WTC11 (cell line): Measurements from ENCODE around the gene ZNF827. TPM values are rescaled to one million over a fixed set of nuclear protein-coding genes. Genes with fewer than 3 reads are reported as not detected.

Experiments
- ATAC-seq: fragments of 200-7000 bp; cut with Tn5 transposase; 2 replicates; pipeline ENCODE4 v1.10.0; 2021; ENCODE audit warnings: mild to moderate bottlenecking, moderate library complexity
- CTCF ChIA-PET: fragments of 300-600 bp; sonication (Branson Sonifier 250); formaldehyde crosslinking; loops from one replicate; lab custom pipeline; 2021; ENCODE audit warnings: antibody characterized with exemption; lab: Charles Lee
- POLR2A ChIA-PET: fragments of 350-600 bp; sonication (Branson Sonifier 250); formaldehyde crosslinking; loops from one replicate; lab custom pipeline; 2021; ENCODE audit warnings: antibody characterized with exemption; lab: Charles Lee
- DNase-seq: peaks from one replicate; pipeline ENCODE4 v3.0.0; 2021; ENCODE audit warnings: low spot score
- H3K27ac Mint-ChIP-seq: 2 replicates; pipeline ENCODE4 v1.8.0; 2021; ENCODE audit warnings: mixed read lengths
- H3K27me3 Mint-ChIP-seq: 2 replicates; pipeline ENCODE4 v1.8.0; 2021; ENCODE audit warnings: low read depth, mild to moderate bottlenecking, moderate library complexity, mixed read lengths
- H3K36me3 Mint-ChIP-seq: 2 replicates; pipeline ENCODE4 v1.8.0; 2021; ENCODE audit warnings: mixed read lengths
- H3K4me1 Mint-ChIP-seq: 2 replicates; pipeline ENCODE4 v1.8.0; 2022; ENCODE audit warnings: mixed read lengths
- H3K4me3 Mint-ChIP-seq: 2 replicates; pipeline ENCODE4 v1.8.0; 2021; ENCODE audit warnings: mild to moderate bottlenecking, moderate library complexity, mixed read lengths
- H3K9me3 Mint-ChIP-seq: 2 replicates; pipeline ENCODE4 v1.8.0; 2021; ENCODE audit warnings: mixed read lengths
- CBFB ChIP-seq: sonication (generic); formaldehyde crosslinking; IDR thresholded peaks from 2 replicates; pipeline ENCODE4 v1.8.1; 2022; ENCODE audit warnings: mild to moderate bottlenecking, low read depth, missing genetic modification reagents
- E2F1 ChIP-seq: sonication (generic); formaldehyde crosslinking; IDR thresholded peaks from 2 replicates; pipeline ENCODE4 v1.8.0; 2022; ENCODE audit warnings: mild to moderate bottlenecking, missing genetic modification reagents
- ELF4 ChIP-seq: sonication (generic); formaldehyde crosslinking; IDR thresholded peaks from 2 replicates; pipeline ENCODE4 v1.8.1; 2022; ENCODE audit warnings: low read depth, mild to moderate bottlenecking, moderate library complexity, missing genetic modification reagents
- EMX1 ChIP-seq: fragments of 250-450 bp; sonication (Bioruptor Pico); IDR thresholded peaks from 2 replicates; pipeline ENCODE4 v1.8.0; 2021; ENCODE audit warnings: mild to moderate bottlenecking
- ETV6 ChIP-seq: sonication (generic); formaldehyde crosslinking; IDR thresholded peaks from 2 replicates; pipeline ENCODE4 v1.8.1; 2022; ENCODE audit warnings: mild to moderate bottlenecking, missing genetic modification reagents
- FOXJ3 ChIP-seq: sonication (generic); formaldehyde crosslinking; IDR thresholded peaks from 2 replicates; pipeline ENCODE4 v1.9.0; 2021; ENCODE audit warnings: missing genetic modification reagents, mild to moderate bottlenecking, borderline replicate concordance
- FOXK1 ChIP-seq: sonication (generic); formaldehyde crosslinking; IDR thresholded peaks from 2 replicates; pipeline ENCODE4 v1.8.0; 2022; ENCODE audit warnings: mild to moderate bottlenecking, moderate library complexity, missing genetic modification reagents
- IRF2 ChIP-seq: sonication (generic); formaldehyde crosslinking; IDR thresholded peaks from 2 replicates; pipeline ENCODE4 v1.8.0; 2022; ENCODE audit warnings: low read depth, missing genetic modification reagents, borderline replicate concordance
- JAZF1 ChIP-seq: fragments of 250-450 bp; sonication (Bioruptor Pico); IDR thresholded peaks from 2 replicates; pipeline ENCODE4 v1.9.0; 2021; ENCODE audit warnings: moderate library complexity, mild to moderate bottlenecking, inconsistent platforms
- MXD4 ChIP-seq: fragments of 250-450 bp; sonication (Bioruptor Pico); IDR thresholded peaks from 2 replicates; pipeline ENCODE4 v1.8.0; 2021; ENCODE audit warnings: mild to moderate bottlenecking, moderate library complexity, borderline replicate concordance
- MYBL2 ChIP-seq: sonication (generic); formaldehyde crosslinking; IDR thresholded peaks from 2 replicates; pipeline ENCODE4 v1.8.1; 2023; ENCODE audit warnings: mild to moderate bottlenecking, moderate library complexity, missing genetic modification reagents
- NFE2L1 ChIP-seq: sonication (generic); formaldehyde crosslinking; IDR thresholded peaks from 2 replicates; pipeline ENCODE4 v1.8.1; 2023; ENCODE audit warnings: missing genetic modification reagents
- NR1H2 ChIP-seq: sonication (generic); formaldehyde crosslinking; IDR thresholded peaks from 2 replicates; pipeline ENCODE4 v1.9.0; 2021; ENCODE audit warnings: mild to moderate bottlenecking, moderate library complexity, missing genetic modification reagents
- RORB ChIP-seq: fragments of 250-450 bp; sonication (Bioruptor Pico); IDR thresholded peaks from 2 replicates; pipeline ENCODE4 v1.9.0; 2021; ENCODE audit warnings: mild to moderate bottlenecking
- SMAD4 ChIP-seq: sonication (generic); formaldehyde crosslinking; IDR thresholded peaks from 2 replicates; pipeline ENCODE4 v1.8.0; 2022; ENCODE audit warnings: mild to moderate bottlenecking, missing genetic modification reagents
- ZNF121 ChIP-seq: sonication (generic); formaldehyde crosslinking; IDR thresholded peaks from 2 replicates; pipeline ENCODE4 v1.8.0; 2023; ENCODE audit warnings: missing genetic modification reagents
- ZNF138 ChIP-seq: sonication (generic); formaldehyde crosslinking; conservative IDR thresholded peaks from 2 replicates; pipeline ENCODE4 v1.8.1; 2022; ENCODE audit warnings: mild to moderate bottlenecking, moderate library complexity, missing genetic modification reagents
- ZNF317 ChIP-seq: sonication (generic); formaldehyde crosslinking; IDR thresholded peaks from 2 replicates; pipeline ENCODE4 v1.8.1; 2023; ENCODE audit warnings: low read depth, mild to moderate bottlenecking, moderate library complexity, missing genetic modification reagents, borderline replicate concordance
- ZNF512 ChIP-seq: sonication (generic); formaldehyde crosslinking; IDR thresholded peaks from 2 replicates; pipeline ENCODE4 v1.8.1; 2022; ENCODE audit warnings: missing genetic modification reagents, borderline replicate concordance
- total RNA-seq: library from RNA; stranded (reverse); gene quantifications from 3 replicates; pipeline ENCODE4 v1.2.3, GENCODE V29; 2021
- TF ChIP-seq, protein P1 (sequence below): fragments of 250-450 bp; sonication (Bioruptor Pico); conservative IDR thresholded peaks from 2 replicates; pipeline ENCODE4 v1.9.0; 2021; ENCODE audit warnings: mild to moderate bottlenecking
- TF ChIP-seq, protein P2 (sequence below): sonication (generic); formaldehyde crosslinking; IDR thresholded peaks from 2 replicates; pipeline ENCODE4 v1.8.1; 2023; ENCODE audit warnings: mild to moderate bottlenecking, missing genetic modification reagents, borderline replicate concordance
- TF ChIP-seq, protein P3 (sequence below): sonication (generic); formaldehyde crosslinking; IDR thresholded peaks from 2 replicates; pipeline ENCODE4 v1.8.1; 2022; ENCODE audit warnings: low read depth, mild to moderate bottlenecking, moderate library complexity, missing genetic modification reagents, borderline replicate concordance
- TF ChIP-seq, protein P4 (sequence below): fragments of 250-450 bp; sonication (Bioruptor Pico); IDR thresholded peaks from 2 replicates; pipeline ENCODE4 v1.8.0; 2021; ENCODE audit warnings: mild to moderate bottlenecking

Gene ZNF827
- total RNA-seq, 1 experiment from 2014 or later, result 25.6 TPM

DNA sequence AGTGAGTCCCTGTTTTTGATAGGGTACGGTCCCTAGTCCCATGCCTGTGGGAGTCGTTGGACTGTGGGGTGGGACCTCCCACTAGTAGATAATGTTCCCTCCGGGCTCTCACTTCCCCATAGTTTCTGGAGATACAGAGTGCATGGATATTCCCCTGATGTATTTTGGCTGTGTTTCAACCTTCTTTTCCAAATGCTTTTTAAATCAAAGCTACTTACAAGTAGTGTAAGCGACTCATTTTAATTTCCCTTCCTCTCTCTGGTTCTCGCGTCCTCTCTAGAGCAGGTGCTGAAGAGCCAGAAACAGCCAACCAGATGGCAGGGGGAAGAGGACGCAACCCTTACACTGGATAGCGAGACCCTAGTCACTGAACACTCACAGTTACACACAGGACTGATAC is 79.2 kb downstream of the ZNF827 start:
- ATAC-seq (no peak), DNase-seq (no peak)
- TF ChIP-seq E2F1 (CRISPR knock-in tag) (no peak), JAZF1 (CRISPR knock-in tag) (no peak), EMX1 (CRISPR knock-in tag) (no peak), FOXJ3 (CRISPR knock-in tag) (no peak), ZNF512 (CRISPR knock-in tag) (no peak), ETV6 (CRISPR knock-in tag) (no peak), ZNF121 (CRISPR knock-in tag) (no peak), RORB (no peak), IRF2 (CRISPR knock-in tag) (no peak), MYBL2 (CRISPR knock-in tag) (no peak), SMAD4 (CRISPR knock-in tag) (no peak), FOXK1 (CRISPR knock-in tag) (no peak)
- TF ChIP-seq, protein P1, sequence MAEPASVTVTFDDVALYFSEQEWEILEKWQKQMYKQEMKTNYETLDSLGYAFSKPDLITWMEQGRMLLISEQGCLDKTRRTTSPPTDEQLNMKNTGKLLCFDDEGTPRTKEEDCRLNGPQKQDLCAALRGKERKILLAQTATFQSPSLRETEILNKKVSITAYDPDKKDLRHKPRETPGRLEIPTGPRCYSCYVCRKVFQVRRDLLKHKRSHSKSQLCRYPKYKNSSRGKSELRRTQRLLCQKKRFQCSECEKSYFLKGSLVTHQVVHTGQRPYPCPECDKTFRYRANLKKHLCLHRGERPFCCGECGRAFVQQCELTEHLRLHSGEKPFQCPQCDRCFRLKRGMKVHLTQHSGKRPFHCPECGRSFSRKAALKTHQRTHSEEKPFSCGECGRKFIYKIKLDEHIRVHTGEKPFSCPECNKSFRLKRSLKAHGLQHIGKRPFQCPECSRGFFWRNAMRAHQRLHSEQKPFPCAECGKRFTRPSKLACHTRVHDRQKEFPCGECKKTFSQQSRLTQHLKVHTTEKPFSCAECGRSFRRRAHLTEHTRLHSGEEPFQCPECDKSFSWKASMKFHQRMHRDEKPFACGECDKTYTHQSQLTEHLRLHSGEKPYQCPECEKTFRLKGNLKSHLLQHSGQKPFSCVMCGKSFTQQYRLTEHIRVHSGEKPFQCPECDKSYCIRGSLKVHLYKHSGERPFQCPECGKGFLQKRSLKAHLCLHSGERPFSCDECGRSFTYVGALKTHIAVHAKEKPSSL, result no peak
- ChIA-PET POLR2A (no interaction called here), CTCF (interaction anchor here (1.5 kb wide), 1 partner anchor 29 kb away, joined by 4 read pairs; no protein-coding TSS in a partner anchor)
- peaks cover 45% of the 10 kb centered on the region for H3K4me1 Mint-ChIP-seq
- peak overlapping the region; percentile 31 for H3K27ac Mint-ChIP-seq
- H3K9me3 Mint-ChIP-seq, result no peaks in the 10 kb centered on the region
- peaks cover 23% of the 10 kb centered on the region for H3K36me3 Mint-ChIP-seq
- no peak overlapping the region for H3K4me3 Mint-ChIP-seq
- H3K27me3 Mint-ChIP-seq, result no peaks in the 10 kb centered on the region

- ATAC-seq, result no peak
- Mint-ChIP-seq H3K4me3 (no peak overlapping the region), H3K27ac (peak overlapping the region; percentile 91), H3K9me3 (no peaks in the 10 kb centered on the region), H3K4me1 (peaks cover 19% of the 10 kb centered on the region), H3K27me3 (no peaks in the 10 kb centered on the region), H3K36me3 (peaks cover 33% of the 10 kb centered on the region)
- CTCF ChIA-PET, result interaction anchor here (1.4 to 1.5 kb wide), 4 partner anchors 10 to 36 kb away, joined by 3 to 4 read pairs (median 3); no protein-coding TSS in a partner anchor
- DNase-seq, result no peak
- POLR2A ChIA-PET, result no interaction called here
- TF ChIP-seq, protein P2, sequence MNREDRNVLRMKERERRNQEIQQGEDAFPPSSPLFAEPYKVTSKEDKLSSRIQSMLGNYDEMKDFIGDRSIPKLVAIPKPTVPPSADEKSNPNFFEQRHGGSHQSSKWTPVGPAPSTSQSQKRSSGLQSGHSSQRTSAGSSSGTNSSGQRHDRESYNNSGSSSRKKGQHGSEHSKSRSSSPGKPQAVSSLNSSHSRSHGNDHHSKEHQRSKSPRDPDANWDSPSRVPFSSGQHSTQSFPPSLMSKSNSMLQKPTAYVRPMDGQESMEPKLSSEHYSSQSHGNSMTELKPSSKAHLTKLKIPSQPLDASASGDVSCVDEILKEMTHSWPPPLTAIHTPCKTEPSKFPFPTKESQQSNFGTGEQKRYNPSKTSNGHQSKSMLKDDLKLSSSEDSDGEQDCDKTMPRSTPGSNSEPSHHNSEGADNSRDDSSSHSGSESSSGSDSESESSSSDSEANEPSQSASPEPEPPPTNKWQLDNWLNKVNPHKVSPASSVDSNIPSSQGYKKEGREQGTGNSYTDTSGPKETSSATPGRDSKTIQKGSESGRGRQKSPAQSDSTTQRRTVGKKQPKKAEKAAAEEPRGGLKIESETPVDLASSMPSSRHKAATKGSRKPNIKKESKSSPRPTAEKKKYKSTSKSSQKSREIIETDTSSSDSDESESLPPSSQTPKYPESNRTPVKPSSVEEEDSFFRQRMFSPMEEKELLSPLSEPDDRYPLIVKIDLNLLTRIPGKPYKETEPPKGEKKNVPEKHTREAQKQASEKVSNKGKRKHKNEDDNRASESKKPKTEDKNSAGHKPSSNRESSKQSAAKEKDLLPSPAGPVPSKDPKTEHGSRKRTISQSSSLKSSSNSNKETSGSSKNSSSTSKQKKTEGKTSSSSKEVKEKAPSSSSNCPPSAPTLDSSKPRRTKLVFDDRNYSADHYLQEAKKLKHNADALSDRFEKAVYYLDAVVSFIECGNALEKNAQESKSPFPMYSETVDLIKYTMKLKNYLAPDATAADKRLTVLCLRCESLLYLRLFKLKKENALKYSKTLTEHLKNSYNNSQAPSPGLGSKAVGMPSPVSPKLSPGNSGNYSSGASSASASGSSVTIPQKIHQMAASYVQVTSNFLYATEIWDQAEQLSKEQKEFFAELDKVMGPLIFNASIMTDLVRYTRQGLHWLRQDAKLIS (CRISPR knock-in tag), result no peak
- TF ChIP-seq ETV6 (CRISPR knock-in tag) (no peak), NR1H2 (CRISPR knock-in tag) (no peak), IRF2 (CRISPR knock-in tag) (no peak), ELF4 (CRISPR knock-in tag) (no peak), ZNF138 (CRISPR knock-in tag) (no peak), ZNF317 (no peak), E2F1 (CRISPR knock-in tag) (no peak), NFE2L1 (CRISPR knock-in tag) (no peak), MXD4 (CRISPR knock-in tag) (no peak), CBFB (CRISPR knock-in tag) (no peak)
- TF ChIP-seq, protein P3, sequence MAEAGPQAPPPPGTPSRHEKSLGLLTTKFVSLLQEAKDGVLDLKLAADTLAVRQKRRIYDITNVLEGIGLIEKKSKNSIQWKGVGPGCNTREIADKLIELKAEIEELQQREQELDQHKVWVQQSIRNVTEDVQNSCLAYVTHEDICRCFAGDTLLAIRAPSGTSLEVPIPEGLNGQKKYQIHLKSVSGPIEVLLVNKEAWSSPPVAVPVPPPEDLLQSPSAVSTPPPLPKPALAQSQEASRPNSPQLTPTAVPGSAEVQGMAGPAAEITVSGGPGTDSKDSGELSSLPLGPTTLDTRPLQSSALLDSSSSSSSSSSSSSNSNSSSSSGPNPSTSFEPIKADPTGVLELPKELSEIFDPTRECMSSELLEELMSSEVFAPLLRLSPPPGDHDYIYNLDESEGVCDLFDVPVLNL (CRISPR knock-in tag), result no peak
- TF ChIP-seq, protein P4, sequence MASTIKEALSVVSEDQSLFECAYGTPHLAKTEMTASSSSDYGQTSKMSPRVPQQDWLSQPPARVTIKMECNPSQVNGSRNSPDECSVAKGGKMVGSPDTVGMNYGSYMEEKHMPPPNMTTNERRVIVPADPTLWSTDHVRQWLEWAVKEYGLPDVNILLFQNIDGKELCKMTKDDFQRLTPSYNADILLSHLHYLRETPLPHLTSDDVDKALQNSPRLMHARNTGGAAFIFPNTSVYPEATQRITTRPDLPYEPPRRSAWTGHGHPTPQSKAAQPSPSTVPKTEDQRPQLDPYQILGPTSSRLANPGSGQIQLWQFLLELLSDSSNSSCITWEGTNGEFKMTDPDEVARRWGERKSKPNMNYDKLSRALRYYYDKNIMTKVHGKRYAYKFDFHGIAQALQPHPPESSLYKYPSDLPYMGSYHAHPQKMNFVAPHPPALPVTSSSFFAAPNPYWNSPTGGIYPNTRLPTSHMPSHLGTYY (CRISPR knock-in tag), result no peak
Observed at GRCh38 chr4:145852256-145852839, 86.3 kb downstream of the ZNF827 start.
